Measurements from ENCODE around the gene RAB31. TPM values are rescaled to one million over a fixed set of nuclear protein-coding genes. Genes with fewer than 3 reads are reported as not detected.

The RAB31 gene
- polyA plus RNA-seq, 1 donor (not counting 4 experiments of a cell fraction or from before 2014, with no cell fraction given), result 47.0 TPM

DNA sequence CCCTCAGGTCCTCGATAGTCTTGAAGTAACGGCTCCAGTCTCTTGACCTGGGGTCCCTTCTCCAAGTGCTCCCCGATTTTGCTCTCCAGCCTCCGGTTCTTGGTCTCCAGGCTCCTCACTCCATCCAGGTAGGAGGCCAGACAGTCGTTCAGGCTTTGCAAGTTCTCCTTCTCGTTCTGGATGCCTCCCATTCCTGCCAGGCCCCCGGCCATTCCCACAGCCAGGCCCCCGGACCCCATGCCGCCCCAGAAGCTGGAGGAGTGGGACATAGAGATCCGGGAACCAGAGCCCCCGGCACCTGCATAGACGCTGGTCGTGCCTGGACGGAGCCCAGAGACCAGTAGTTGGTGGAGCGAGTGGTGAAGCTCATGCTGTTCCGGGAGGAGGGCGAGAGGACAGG lies 29.0 kb upstream of the RAB31 start:
- H3K4me1 ChIP-seq (ENCODE audit: control insufficient read depth, extremely low read depth, insufficient read depth, low read length), result peaks cover 4% of the 10 kb centered on the region
- no peak overlapping the region for H3K4me2 ChIP-seq (ENCODE audit: control insufficient read depth, extremely low read depth, insufficient read depth, low read depth, low read length)
- no peak overlapping the region for H2AFZ ChIP-seq (ENCODE audit: control insufficient read depth, low read length)
- H3K27ac ChIP-seq (ENCODE audit: control insufficient read depth, insufficient read depth, low read length), result no peak overlapping the region
- no peak overlapping the region for H3K9ac ChIP-seq (ENCODE audit: control insufficient read depth, extremely low read depth, insufficient read depth, low read length)
- FAIRE-seq, result no peak
- H3K27me3 ChIP-seq (ENCODE audit: control insufficient read depth, extremely low read depth, insufficient read depth, low read length), result no peaks in the 10 kb centered on the region
- no peaks in the 10 kb centered on the region for H3K9me1 ChIP-seq (ENCODE audit: control insufficient read depth, extremely low read depth, insufficient read depth, low read length)
- H4K20me1 ChIP-seq (ENCODE audit: control insufficient read depth, extremely low read depth, insufficient read depth, low read length), result no peaks in the 10 kb centered on the region
- H3K79me2 ChIP-seq (ENCODE audit: control insufficient read depth, insufficient read depth, low read length), result no peaks in the 10 kb centered on the region
- dilution Hi-C loops (cut with MboI; ENCODE audit: extremely low pct_ligation_motif_present, low sequenced_read_pairs), result no loop called here
- H3K9me3 ChIP-seq (ENCODE audit: control insufficient read depth, low read depth, low read length), result no peaks in the 10 kb centered on the region
- no peak overlapping the region for H3K4me3 ChIP-seq (ENCODE audit: control insufficient read depth in 2 of 3, extremely low read depth in 1 of 3, insufficient read depth in 2 of 3, low read depth in 1 of 3, low read length in 3 of 3)
- DNase-seq (ENCODE audit: low read depth, low spot score), result no peak
- no peak for TF ChIP-seq EZH2 (IDR thresholded peaks at IDR 0.05; ENCODE audit: low read length)
- TF ChIP-seq, protein P1, sequence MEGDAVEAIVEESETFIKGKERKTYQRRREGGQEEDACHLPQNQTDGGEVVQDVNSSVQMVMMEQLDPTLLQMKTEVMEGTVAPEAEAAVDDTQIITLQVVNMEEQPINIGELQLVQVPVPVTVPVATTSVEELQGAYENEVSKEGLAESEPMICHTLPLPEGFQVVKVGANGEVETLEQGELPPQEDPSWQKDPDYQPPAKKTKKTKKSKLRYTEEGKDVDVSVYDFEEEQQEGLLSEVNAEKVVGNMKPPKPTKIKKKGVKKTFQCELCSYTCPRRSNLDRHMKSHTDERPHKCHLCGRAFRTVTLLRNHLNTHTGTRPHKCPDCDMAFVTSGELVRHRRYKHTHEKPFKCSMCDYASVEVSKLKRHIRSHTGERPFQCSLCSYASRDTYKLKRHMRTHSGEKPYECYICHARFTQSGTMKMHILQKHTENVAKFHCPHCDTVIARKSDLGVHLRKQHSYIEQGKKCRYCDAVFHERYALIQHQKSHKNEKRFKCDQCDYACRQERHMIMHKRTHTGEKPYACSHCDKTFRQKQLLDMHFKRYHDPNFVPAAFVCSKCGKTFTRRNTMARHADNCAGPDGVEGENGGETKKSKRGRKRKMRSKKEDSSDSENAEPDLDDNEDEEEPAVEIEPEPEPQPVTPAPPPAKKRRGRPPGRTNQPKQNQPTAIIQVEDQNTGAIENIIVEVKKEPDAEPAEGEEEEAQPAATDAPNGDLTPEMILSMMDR (optimal IDR thresholded peaks at IDR 0.05 in 1 of 3, IDR thresholded peaks at IDR 0.05 in 1 of 3, conservative IDR thresholded peaks at IDR 0.05 in 1 of 3; ENCODE audit: extremely low read depth in 1 of 3, insufficient read depth in 2 of 3, low read length in 3 of 3), result no peak
- no peaks in the 10 kb centered on the region for H3K36me3 ChIP-seq (ENCODE audit: control insufficient read depth in 2 of 2, extremely low read depth in 1 of 2, insufficient read depth in 2 of 2, low read length in 2 of 2)

DNA sequence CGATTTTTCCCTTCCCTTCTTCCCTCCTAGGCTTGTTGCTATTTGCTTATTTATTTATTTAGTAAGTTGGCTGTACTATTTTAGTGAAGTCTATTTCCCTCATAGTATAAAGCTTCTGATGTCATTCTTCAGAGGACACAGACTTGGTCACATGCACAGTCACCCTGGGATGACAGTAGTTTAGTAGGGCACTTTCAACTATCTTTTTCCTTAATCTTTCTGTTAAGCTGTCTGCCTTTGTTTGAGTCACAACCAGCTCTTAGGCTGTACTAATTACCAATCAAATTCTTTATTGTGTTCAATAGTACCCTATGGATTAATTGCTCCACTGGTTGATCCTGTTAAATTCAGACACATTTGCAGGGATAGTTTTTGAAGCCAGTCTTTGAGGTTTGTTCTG lies 26.9 kb upstream of the RAB31 start:
- H3K79me2 ChIP-seq (ENCODE audit: control insufficient read depth, insufficient read depth, low read length), result no peaks in the 10 kb centered on the region
- H3K27ac ChIP-seq (ENCODE audit: control insufficient read depth, insufficient read depth, low read length), result no peak overlapping the region
- H3K4me2 ChIP-seq (ENCODE audit: control insufficient read depth, extremely low read depth, insufficient read depth, low read depth, low read length), result no peak overlapping the region
- FAIRE-seq, result no peak
- no peak overlapping the region for H2AFZ ChIP-seq (ENCODE audit: control insufficient read depth, low read length)
- H3K36me3 ChIP-seq (ENCODE audit: control insufficient read depth in 2 of 2, extremely low read depth in 1 of 2, insufficient read depth in 2 of 2, low read length in 2 of 2), result no peaks in the 10 kb centered on the region
- H3K4me3 ChIP-seq (ENCODE audit: control insufficient read depth in 2 of 3, extremely low read depth in 1 of 3, insufficient read depth in 2 of 3, low read depth in 1 of 3, low read length in 3 of 3), result no peak overlapping the region
- H3K27me3 ChIP-seq (ENCODE audit: control insufficient read depth, extremely low read depth, insufficient read depth, low read length), result no peaks in the 10 kb centered on the region
- H3K9me3 ChIP-seq (ENCODE audit: control insufficient read depth, low read depth, low read length), result no peaks in the 10 kb centered on the region
- H3K9ac ChIP-seq (ENCODE audit: control insufficient read depth, extremely low read depth, insufficient read depth, low read length), result no peak overlapping the region
- peaks cover 3% of the 10 kb centered on the region for H3K4me1 ChIP-seq (ENCODE audit: control insufficient read depth, extremely low read depth, insufficient read depth, low read length)
- no peaks in the 10 kb centered on the region for H4K20me1 ChIP-seq (ENCODE audit: control insufficient read depth, extremely low read depth, insufficient read depth, low read length)
- dilution Hi-C loops (cut with MboI; ENCODE audit: extremely low pct_ligation_motif_present, low sequenced_read_pairs), result no loop called here
- H3K9me1 ChIP-seq (ENCODE audit: control insufficient read depth, extremely low read depth, insufficient read depth, low read length), result no peaks in the 10 kb centered on the region
- no peak for DNase-seq (ENCODE audit: low read depth, low spot score)
- TF ChIP-seq EZH2 (IDR thresholded peaks at IDR 0.05; ENCODE audit: low read length), result no peak
- TF ChIP-seq, protein P1 (optimal IDR thresholded peaks at IDR 0.05 in 1 of 3, IDR thresholded peaks at IDR 0.05 in 1 of 3, conservative IDR thresholded peaks at IDR 0.05 in 1 of 3; ENCODE audit: extremely low read depth in 1 of 3, insufficient read depth in 2 of 3, low read length in 3 of 3), result no peak

All from keratinocyte (primary cell).